Measurements from ENCODE around the gene CERT1. TPM values are rescaled to one million over a fixed set of nuclear protein-coding genes. Genes with fewer than 3 reads are reported as not detected.
"Not testable (repeated sequence)": the region's sequence is repeated elsewhere in the genome, so short reads cannot be mapped to it uniquely, and the experiment has no call there.

Gene CERT1
- total RNA-seq, 1 experiment from 2014 or later = 6.8 TPM

GRCh38 chr5:75351139-75351926 lies 160.1 kb downstream of the CERT1 start:
- DNase-seq (ENCODE audit: low spot score) = no peak

- DNase-seq (ENCODE audit: low spot score) = no peak
Observed at GRCh38 chr5:75349663-75350062, 161.8 kb downstream of the CERT1 start.

GRCh38 chr5:75348241-75348640 lies 163.2 kb downstream of the CERT1 start:
- no peak for DNase-seq (ENCODE audit: low spot score)

GRCh38 chr5:75342836-75343235 lies 168.6 kb downstream of the CERT1 start:
- no peak for DNase-seq (ENCODE audit: low spot score)

- no peak for DNase-seq (ENCODE audit: low spot score)
Observed at GRCh38 chr5:75341934-75342333, 169.5 kb downstream of the CERT1 start.

- no peak for DNase-seq (ENCODE audit: low spot score)
Observed at GRCh38 chr5:75340714-75341478, 170.5 kb downstream of the CERT1 start.

GRCh38 chr5:75338408-75338807 lies 173.0 kb downstream of the CERT1 start:
- DNase-seq (ENCODE audit: low spot score) = peak; percentile 17

GRCh38 chr5:75337366-75338021 lies 173.9 kb downstream of the CERT1 start:
- peak; percentile 42 for DNase-seq (ENCODE audit: low spot score)

GRCh38 chr5:75336615-75337336 lies 174.7 kb downstream of the CERT1 start, which contains the start of gene HMGCR:
HMGCR (plus strand) TSS chr5:75337220; CDS start chr5:75342606, 5,386 bp downstream.
- peak; percentile 99 for DNase-seq (ENCODE audit: low spot score)

- peak; percentile 83 for DNase-seq (ENCODE audit: low spot score)
Observed at GRCh38 chr5:75335952-75336614, 175.3 kb downstream of the CERT1 start.

GRCh38 chr5:75335486-75335885 lies 175.9 kb downstream of the CERT1 start:
- no peak for DNase-seq (ENCODE audit: low spot score)

GRCh38 chr5:75334413-75334812 lies 177.0 kb downstream of the CERT1 start:
- not testable (repeated sequence) for DNase-seq (ENCODE audit: low spot score)

- not testable (repeated sequence) for DNase-seq (ENCODE audit: low spot score)
Observed at GRCh38 chr5:75333759-75334158, 177.7 kb downstream of the CERT1 start.

GRCh38 chr5:75331095-75332090 lies 180.0 kb downstream of the CERT1 start:
- DNase-seq (ENCODE audit: low spot score) = peak; percentile 10

GRCh38 chr5:75330404-75330803 lies 181.0 kb downstream of the CERT1 start:
- DNase-seq (ENCODE audit: low spot score) = no peak

Measured in HT-29 (cell line).